ES-I3 (cell line): ENCODE results near the gene TEP1.
"Not testable (repeated sequence)": the region's sequence is repeated elsewhere in the genome, so short reads cannot be mapped to it uniquely, and the experiment has no call there.

ENCODE experiments used
- H3K36me3 ChIP-seq: 2 replicates; pipeline ENCODE4 v1.6.1; 2013; ENCODE audit warnings: mild to moderate bottlenecking, low read length, control low read depth, moderate library complexity; ENCODE audit not compliant: insufficient read depth
- H3K4me1 ChIP-seq: 2 replicates; pipeline ENCODE4 v1.6.1; 2013; ENCODE audit warnings: mild to moderate bottlenecking, control low read depth, low read length; ENCODE audit not compliant: insufficient read depth
- H3K9ac ChIP-seq: 2 replicates; pipeline ENCODE4 v1.6.1; 2013; ENCODE audit warnings: low read depth, mild to moderate bottlenecking, low read length, moderate library complexity
- H3K9me3 ChIP-seq: 2 replicates; pipeline ENCODE4 v1.6.1; 2013; ENCODE audit warnings: mild to moderate bottlenecking, low read length, moderate library complexity; ENCODE audit not compliant: control insufficient read depth, insufficient read depth

TEP1 gene

GRCh38 chr14:20358474-20358873 lies 54.8 kb downstream of the TEP1 start:
- H3K4me1 ChIP-seq, H3K9me3 ChIP-seq, H3K9ac ChIP-seq: not testable (repeated sequence)
- H3K36me3 ChIP-seq, result peaks cover 26% of the 10 kb centered on the region

GRCh38 chr14:20356422-20356821 lies 56.9 kb downstream of the TEP1 start:
- H3K9ac ChIP-seq, result no peak overlapping the region
- H3K36me3 ChIP-seq, result peaks cover 34% of the 10 kb centered on the region
- H3K4me1 ChIP-seq, result no peaks in the 10 kb centered on the region
- no peaks in the 10 kb centered on the region for H3K9me3 ChIP-seq

- no peaks in the 10 kb centered on the region for H3K4me1 ChIP-seq
- no peaks in the 10 kb centered on the region for H3K9me3 ChIP-seq
- no peak overlapping the region for H3K9ac ChIP-seq
- peaks cover 16% of the 10 kb centered on the region for H3K36me3 ChIP-seq
These were observed 62.4 kb downstream of the TEP1 start for GRCh38 chr14:20350860-20351259.

- Histone ChIP-seq H3K4me1 (no peaks in the 10 kb centered on the region), H3K36me3 (peaks cover 16% of the 10 kb centered on the region), H3K9ac (no peak overlapping the region), H3K9me3 (no peaks in the 10 kb centered on the region)
These were observed 63.0 kb downstream of the TEP1 start for GRCh38 chr14:20350282-20350681.

DNA sequence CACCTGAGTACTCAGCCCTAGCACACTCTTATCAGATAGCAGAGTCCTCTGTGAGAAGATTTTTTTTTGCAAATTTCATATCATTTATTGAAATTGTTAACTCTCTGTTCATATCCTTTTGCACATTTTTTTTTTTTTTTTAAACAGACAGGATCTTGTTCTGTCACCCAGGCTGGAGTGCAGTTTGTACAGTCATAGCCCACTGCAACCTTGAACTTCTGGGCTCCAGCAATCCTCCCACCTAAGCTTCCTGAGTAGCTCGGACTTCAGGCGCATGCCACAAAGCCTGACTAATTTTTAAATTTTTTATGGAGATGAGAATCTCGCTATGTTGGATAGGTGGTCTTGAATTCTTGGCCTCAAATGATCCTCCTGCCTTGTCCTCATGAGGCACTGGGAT lies 65.6 kb downstream of the TEP1 start:
- Histone ChIP-seq H3K9ac (no peak overlapping the region), H3K36me3 (peaks cover 17% of the 10 kb centered on the region), H3K4me1 (no peaks in the 10 kb centered on the region), H3K9me3 (no peaks in the 10 kb centered on the region)

DNA sequence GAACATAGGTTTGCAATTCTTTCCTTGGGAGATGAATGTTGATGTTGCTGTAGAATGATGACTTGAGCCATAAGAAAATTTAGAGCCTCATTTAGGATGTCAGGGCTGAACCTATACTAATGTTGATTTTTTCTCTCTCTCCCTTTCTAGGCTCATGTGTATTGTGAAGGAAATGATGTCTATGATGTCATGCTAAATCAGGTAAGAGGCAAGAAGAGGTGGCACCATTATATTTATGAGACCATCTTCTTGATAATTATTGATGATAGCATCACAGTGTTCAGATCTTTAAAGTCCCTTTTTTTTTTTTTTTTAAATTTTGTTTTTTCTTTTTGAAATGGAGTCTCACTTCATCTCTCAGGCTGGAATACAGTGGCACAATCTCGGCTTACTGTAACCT lies 66.6 kb downstream of the TEP1 start:
- Histone ChIP-seq H3K9me3 (no peaks in the 10 kb centered on the region), H3K36me3 (peaks cover 9% of the 10 kb centered on the region), H3K9ac (no peak overlapping the region), H3K4me1 (no peaks in the 10 kb centered on the region)

GRCh38 chr14:20345366-20345765 lies 67.9 kb downstream of the TEP1 start:
- H3K9ac ChIP-seq, result no peak overlapping the region
- no peaks in the 10 kb centered on the region for H3K9me3 ChIP-seq
- H3K4me1 ChIP-seq, result no peaks in the 10 kb centered on the region
- H3K36me3 ChIP-seq, result peaks cover 9% of the 10 kb centered on the region

- no peaks in the 10 kb centered on the region for H3K9me3 ChIP-seq
- peaks cover 9% of the 10 kb centered on the region for H3K36me3 ChIP-seq
- H3K4me1 ChIP-seq, result no peaks in the 10 kb centered on the region
- H3K9ac ChIP-seq, result peak overlapping the region; percentile 90
These were observed 69.5 kb downstream of the TEP1 start for GRCh38 chr14:20343862-20344220.

GRCh38 chr14:20343092-20343861 lies 70.0 kb downstream of the TEP1 start, which contains the start of gene PARP2:
PARP2 (plus strand) TSS chr14:20343635; CDS start chr14:20343642, 7 bp downstream.
- Histone ChIP-seq H3K36me3 (peaks cover 9% of the 10 kb centered on the region), H3K9ac (peak within 1 kb of the TSS; percentile 99), H3K9me3 (no peaks in the 10 kb centered on the region), H3K4me1 (no peaks in the 10 kb centered on the region)

GRCh38 chr14:20341646-20342045 lies 71.7 kb downstream of the TEP1 start:
- no peaks in the 10 kb centered on the region for H3K4me1 ChIP-seq
- peak overlapping the region; percentile 99 for H3K9ac ChIP-seq
- no peaks in the 10 kb centered on the region for H3K9me3 ChIP-seq
- H3K36me3 ChIP-seq, result peaks cover 7% of the 10 kb centered on the region

DNA sequence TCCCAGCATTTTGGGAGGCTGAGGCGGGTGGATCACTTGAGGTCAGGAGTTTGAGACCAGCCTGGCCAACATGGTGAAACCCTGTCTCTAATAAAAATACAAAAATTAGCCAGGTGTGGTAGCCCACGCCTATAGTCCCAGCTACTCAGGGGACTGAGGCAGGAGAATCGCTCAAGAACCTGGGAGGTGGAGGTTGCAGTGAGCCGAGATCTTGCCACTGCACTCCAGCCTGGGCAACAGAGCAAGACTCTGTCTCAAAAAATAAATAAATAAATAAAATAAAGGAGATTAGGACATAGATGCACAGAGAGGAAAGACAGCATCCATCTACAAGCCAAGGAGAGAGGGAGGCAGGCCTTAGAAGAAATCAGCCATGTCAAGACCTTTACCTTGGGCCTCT lies 72.3 kb downstream of the TEP1 start:
- not testable (repeated sequence) for H3K36me3 ChIP-seq, H3K9me3 ChIP-seq, H3K4me1 ChIP-seq, H3K9ac ChIP-seq

- Histone ChIP-seq H3K9ac (no peak overlapping the region), H3K9me3 (no peaks in the 10 kb centered on the region), H3K36me3 (peaks cover 6% of the 10 kb centered on the region; the same call in 1 of the 2 replicates), H3K4me1 (peaks cover 5% of the 10 kb centered on the region)
These were observed 79.3 kb downstream of the TEP1 start for GRCh38 chr14:20334017-20334416.

DNA sequence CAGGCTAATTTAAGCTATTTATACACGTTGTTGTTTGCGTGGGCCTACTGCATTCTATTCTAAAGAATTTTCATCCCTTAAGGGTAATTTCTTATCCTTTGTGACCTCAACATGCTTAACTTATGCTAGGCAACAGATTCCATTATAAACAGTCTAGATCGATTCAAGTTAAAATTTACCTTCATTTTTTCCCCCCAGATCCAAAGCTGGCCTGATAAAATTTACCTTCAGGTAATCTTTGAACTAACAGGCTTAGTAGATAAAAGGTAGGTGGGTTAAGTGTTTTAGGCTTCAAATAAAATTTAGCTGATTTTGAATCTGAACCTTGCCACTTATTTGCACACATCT lies 79.8 kb downstream of the TEP1 start:
- Histone ChIP-seq H3K36me3 (peaks cover 6% of the 10 kb centered on the region; the same call in 1 of the 2 replicates), H3K9ac (peak overlapping the region; percentile 99; the same call in 1 of the 2 replicates), H3K9me3 (no peaks in the 10 kb centered on the region), H3K4me1 (peaks cover 5% of the 10 kb centered on the region)

DNA sequence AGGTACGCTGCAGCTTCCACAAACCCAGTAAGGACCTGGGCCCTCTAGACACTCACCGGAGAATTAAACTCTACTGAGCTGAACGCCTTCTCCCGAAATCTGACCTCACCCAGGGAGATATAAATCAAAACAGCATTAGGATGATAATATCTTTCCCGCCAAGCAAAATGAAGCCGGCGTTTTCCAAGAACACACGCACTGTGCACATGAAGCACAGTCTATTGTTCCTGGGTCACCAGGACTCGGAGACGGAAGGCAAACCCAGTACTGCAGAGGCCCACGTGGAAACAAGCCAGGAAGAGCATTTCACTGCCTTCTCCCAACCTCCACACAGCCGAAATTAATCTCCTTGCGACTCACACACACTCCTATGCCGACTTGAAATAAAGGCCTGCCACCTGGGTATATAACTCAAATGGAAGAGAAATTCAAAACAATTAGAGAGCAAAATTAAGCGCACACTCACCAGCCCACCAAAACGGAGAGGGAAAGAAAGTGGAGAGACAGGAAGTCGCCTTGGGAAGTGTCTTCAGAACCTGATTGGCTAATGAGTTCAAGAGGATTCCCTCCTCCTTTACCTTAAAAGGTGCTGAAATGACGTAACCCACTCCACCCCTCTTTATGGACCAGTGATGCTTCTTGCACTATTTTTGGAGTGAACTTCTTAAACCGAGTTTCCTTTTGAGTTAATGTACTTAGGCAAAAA lies 80.4 kb downstream of the TEP1 start, which contains the start of gene CCNB1IP1:
TSS of gene CCNB1IP1 (minus strand) at position 492 of the 706 bp plus-strand sequence. CDS start 16,756 bp downstream, outside the sequence.
- Histone ChIP-seq H3K4me1 (peaks cover 6% of the 10 kb centered on the region), H3K9me3 (no peaks in the 10 kb centered on the region)

GRCh38 chr14:20332431-20332787 lies 80.9 kb downstream of the TEP1 start:
- peaks cover 6% of the 10 kb centered on the region; the same call in 1 of the 2 replicates for H3K36me3 ChIP-seq
- H3K9me3 ChIP-seq, result no peaks in the 10 kb centered on the region
- H3K4me1 ChIP-seq, result peaks cover 11% of the 10 kb centered on the region
- H3K9ac ChIP-seq, result peak overlapping the region; percentile 99

More for the DNA sequence above, 80.4 kb downstream of the TEP1 start, which contains the start of gene CCNB1IP1:
- H3K9ac ChIP-seq, result peak within 1 kb of the TSS; percentile 99
- peaks cover 6% of the 10 kb centered on the region; the same call in 1 of the 2 replicates for H3K36me3 ChIP-seq
